Ovary (tissue), 3 donors: ENCODE results near the gene UST.

Source experiments
- EP300 ChIP-seq: sonication (generic); formaldehyde crosslinking; IDR thresholded peaks from one replicate; pipeline ENCODE4 v1.6.1; 2017; ENCODE audit warnings: antibody characterized with exemption
- POLR2A ChIP-seq: fragments of 450-650 bp; IDR thresholded peaks from one replicate; pipeline ENCODE4 v1.6.1; 2017; ENCODE audit warnings: antibody characterized with exemption, mild to moderate bottlenecking, moderate library complexity
- TF ChIP-seq, protein P1 (sequence below), 3 donors: fragments of 450-650 bp in 2 of 3; fragments of 200-600 bp in 1 of 3; IDR thresholded peaks; one replicate each; pipeline versions ENCODE4 v1.5.1 to v1.8.0; 2016 to 2022; ENCODE audit warnings: antibody characterized with exemption in 3 of 3, mild to moderate bottlenecking in 1 of 3
- donor health status: DM: no; HTN: no; CAD: no.

- no peak for TF ChIP-seq POLR2A
- TF ChIP-seq, protein P1, sequence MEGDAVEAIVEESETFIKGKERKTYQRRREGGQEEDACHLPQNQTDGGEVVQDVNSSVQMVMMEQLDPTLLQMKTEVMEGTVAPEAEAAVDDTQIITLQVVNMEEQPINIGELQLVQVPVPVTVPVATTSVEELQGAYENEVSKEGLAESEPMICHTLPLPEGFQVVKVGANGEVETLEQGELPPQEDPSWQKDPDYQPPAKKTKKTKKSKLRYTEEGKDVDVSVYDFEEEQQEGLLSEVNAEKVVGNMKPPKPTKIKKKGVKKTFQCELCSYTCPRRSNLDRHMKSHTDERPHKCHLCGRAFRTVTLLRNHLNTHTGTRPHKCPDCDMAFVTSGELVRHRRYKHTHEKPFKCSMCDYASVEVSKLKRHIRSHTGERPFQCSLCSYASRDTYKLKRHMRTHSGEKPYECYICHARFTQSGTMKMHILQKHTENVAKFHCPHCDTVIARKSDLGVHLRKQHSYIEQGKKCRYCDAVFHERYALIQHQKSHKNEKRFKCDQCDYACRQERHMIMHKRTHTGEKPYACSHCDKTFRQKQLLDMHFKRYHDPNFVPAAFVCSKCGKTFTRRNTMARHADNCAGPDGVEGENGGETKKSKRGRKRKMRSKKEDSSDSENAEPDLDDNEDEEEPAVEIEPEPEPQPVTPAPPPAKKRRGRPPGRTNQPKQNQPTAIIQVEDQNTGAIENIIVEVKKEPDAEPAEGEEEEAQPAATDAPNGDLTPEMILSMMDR (IDR thresholded peaks at IDR 0.05): no peak
- no peak for TF ChIP-seq EP300
These were observed 108.9 kb downstream of the UST start for GRCh38 chr6:148855744-148856143.
